ENCODE data around the gene EDC3. TPM values are rescaled to one million over a fixed set of nuclear protein-coding genes. Genes with fewer than 3 reads are reported as not detected.

Gene EDC3
- total and polyA plus RNA-seq, 2 experiments from 2014 or later: 13.8 to 26.5 TPM

DNA sequence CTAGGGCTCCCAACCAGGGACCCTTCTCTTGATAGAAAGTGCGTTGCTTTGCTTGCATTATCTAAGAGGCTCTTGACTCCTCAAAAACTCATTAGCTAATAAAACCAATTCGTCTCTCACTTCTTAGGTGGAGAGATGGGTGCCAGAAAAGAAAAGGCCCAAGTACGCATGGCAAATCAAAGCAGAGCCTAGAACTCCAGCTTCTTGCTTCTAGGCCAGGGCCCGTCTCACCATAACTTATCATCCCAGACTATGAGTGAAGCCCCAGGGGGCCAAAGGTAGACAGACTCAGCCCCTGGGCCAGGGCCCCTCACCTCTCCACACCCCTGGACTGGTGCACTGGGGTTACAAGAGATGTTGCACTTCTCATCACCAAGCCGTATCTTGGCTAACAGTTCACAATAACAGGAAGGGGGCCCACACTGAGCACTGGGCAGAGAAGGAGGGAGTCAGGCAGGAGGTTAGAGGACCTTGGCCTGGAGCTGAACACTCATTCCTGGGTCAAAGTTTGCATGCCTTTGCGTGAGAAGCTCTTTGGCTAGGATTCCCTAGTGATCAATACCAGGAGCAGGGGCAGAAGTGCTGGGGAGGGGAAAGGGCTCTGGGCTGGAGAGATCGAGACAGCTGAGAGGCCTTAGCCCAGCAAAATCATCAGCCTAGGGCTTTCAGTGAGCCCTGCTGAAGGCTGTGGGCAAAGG, 34.9 kb upstream of the EDC3 start:
- Histone ChIP-seq H4K20me1 (replicated peaks; ENCODE audit: insufficient read depth) (no peaks in the 10 kb centered on the region), H3K36me3 (ENCODE audit: insufficient read depth) (no peaks in the 10 kb centered on the region), H3F3A (replicated peaks; ENCODE audit: low read depth) (no peaks in the 10 kb centered on the region), H3K27ac (ENCODE audit: low read depth) (no peak overlapping the region), H3K9me2 (ENCODE audit: insufficient read depth) (no peaks in the 10 kb centered on the region; the same call in 1 of the 2 replicates), H3K4me2 (no peak overlapping the region), H3K4me3 (no peak overlapping the region), H2AFZ (no peak overlapping the region), H3K4me1 (ENCODE audit: insufficient read depth) (peaks cover 4% of the 10 kb centered on the region; the same call in 1 of the 2 replicates), H3K79me2 (replicated peaks; ENCODE audit: insufficient read depth) (no peaks in the 10 kb centered on the region), H3K27me3 (ENCODE audit: insufficient read depth) (peaks cover 21% of the 10 kb centered on the region)
- Mint-ChIP-seq H3K36me3 (ENCODE audit: low read depth) (peaks cover 3% of the 10 kb centered on the region; the same call in 2 of the 3 replicates), H3K27ac (no peak overlapping the region), H3K27me3 (ENCODE audit: insufficient read depth, low read depth, poor library complexity) (peaks cover 28% of the 10 kb centered on the region), H3K4me1 (no peaks in the 10 kb centered on the region; the same call in 2 of the 3 replicates), H3K4me3 (no peak overlapping the region), H3K9me3 (peaks cover 12% of the 10 kb centered on the region)
- no peak for ATAC-seq
- TF ChIP-seq, protein P1, sequence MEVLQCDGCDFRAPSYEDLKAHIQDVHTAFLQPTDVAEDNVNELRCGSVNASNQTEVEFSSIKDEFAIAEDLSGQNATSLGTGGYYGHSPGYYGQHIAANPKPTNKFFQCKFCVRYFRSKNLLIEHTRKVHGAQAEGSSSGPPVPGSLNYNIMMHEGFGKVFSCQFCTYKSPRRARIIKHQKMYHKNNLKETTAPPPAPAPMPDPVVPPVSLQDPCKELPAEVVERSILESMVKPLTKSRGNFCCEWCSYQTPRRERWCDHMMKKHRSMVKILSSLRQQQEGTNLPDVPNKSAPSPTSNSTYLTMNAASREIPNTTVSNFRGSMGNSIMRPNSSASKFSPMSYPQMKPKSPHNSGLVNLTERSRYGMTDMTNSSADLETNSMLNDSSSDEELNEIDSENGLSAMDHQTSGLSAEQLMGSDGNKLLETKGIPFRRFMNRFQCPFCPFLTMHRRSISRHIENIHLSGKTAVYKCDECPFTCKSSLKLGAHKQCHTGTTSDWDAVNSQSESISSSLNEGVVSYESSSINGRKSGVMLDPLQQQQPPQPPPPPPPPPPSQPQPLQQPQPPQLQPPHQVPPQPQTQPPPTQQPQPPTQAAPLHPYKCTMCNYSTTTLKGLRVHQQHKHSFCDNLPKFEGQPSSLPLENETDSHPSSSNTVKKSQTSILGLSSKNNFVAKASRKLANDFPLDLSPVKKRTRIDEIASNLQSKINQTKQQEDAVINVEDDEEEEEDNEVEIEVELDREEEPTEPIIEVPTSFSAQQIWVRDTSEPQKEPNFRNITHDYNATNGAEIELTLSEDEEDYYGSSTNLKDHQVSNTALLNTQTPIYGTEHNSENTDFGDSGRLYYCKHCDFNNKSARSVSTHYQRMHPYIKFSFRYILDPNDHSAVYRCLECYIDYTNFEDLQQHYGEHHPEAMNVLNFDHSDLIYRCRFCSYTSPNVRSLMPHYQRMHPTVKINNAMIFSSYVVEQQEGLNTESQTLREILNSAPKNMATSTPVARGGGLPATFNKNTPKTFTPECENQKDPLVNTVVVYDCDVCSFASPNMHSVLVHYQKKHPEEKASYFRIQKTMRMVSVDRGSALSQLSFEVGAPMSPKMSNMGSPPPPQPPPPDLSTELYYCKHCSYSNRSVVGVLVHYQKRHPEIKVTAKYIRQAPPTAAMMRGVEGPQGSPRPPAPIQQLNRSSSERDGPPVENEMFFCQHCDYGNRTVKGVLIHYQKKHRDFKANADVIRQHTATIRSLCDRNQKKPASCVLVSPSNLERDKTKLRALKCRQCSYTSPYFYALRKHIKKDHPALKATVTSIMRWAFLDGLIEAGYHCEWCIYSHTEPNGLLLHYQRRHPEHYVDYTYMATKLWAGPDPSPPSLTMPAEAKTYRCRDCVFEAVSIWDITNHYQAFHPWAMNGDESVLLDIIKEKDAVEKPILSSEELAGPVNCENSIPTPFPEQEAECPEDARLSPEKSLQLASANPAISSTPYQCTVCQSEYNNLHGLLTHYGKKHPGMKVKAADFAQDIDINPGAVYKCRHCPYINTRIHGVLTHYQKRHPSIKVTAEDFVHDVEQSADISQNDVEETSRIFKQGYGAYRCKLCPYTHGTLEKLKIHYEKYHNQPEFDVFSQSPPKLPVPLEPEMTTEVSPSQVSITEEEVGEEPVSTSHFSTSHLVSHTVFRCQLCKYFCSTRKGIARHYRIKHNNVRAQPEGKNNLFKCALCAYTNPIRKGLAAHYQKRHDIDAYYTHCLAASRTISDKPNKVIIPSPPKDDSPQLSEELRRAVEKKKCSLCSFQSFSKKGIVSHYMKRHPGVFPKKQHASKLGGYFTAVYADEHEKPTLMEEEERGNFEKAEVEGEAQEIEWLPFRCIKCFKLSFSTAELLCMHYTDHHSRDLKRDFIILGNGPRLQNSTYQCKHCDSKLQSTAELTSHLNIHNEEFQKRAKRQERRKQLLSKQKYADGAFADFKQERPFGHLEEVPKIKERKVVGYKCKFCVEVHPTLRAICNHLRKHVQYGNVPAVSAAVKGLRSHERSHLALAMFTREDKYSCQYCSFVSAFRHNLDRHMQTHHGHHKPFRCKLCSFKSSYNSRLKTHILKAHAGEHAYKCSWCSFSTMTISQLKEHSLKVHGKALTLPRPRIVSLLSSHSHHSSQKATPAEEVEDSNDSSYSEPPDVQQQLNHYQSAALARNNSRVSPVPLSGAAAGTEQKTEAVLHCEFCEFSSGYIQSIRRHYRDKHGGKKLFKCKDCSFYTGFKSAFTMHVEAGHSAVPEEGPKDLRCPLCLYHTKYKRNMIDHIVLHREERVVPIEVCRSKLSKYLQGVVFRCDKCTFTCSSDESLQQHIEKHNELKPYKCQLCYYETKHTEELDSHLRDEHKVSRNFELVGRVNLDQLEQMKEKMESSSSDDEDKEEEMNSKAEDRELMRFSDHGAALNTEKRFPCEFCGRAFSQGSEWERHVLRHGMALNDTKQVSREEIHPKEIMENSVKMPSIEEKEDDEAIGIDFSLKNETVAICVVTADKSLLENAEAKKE (CRISPR knock-in tag; IDR thresholded peaks at IDR 0.05): no peak
- TF ChIP-seq JUNB (IDR thresholded peaks at IDR 0.05; ENCODE audit: unreplicated experiment): no peak
- no peak for TF ChIP-seq POLR2AphosphoS5 (IDR thresholded peaks at IDR 0.05; ENCODE audit: low read depth)
- TF ChIP-seq ZNF114 (CRISPR knock-in tag; IDR thresholded peaks at IDR 0.05): no peak
- no peak for TF ChIP-seq STAT1 (IDR thresholded peaks at IDR 0.05; ENCODE audit: unreplicated experiment)
- TF ChIP-seq, protein P2, sequence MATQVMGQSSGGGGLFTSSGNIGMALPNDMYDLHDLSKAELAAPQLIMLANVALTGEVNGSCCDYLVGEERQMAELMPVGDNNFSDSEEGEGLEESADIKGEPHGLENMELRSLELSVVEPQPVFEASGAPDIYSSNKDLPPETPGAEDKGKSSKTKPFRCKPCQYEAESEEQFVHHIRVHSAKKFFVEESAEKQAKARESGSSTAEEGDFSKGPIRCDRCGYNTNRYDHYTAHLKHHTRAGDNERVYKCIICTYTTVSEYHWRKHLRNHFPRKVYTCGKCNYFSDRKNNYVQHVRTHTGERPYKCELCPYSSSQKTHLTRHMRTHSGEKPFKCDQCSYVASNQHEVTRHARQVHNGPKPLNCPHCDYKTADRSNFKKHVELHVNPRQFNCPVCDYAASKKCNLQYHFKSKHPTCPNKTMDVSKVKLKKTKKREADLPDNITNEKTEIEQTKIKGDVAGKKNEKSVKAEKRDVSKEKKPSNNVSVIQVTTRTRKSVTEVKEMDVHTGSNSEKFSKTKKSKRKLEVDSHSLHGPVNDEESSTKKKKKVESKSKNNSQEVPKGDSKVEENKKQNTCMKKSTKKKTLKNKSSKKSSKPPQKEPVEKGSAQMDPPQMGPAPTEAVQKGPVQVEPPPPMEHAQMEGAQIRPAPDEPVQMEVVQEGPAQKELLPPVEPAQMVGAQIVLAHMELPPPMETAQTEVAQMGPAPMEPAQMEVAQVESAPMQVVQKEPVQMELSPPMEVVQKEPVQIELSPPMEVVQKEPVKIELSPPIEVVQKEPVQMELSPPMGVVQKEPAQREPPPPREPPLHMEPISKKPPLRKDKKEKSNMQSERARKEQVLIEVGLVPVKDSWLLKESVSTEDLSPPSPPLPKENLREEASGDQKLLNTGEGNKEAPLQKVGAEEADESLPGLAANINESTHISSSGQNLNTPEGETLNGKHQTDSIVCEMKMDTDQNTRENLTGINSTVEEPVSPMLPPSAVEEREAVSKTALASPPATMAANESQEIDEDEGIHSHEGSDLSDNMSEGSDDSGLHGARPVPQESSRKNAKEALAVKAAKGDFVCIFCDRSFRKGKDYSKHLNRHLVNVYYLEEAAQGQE (IDR thresholded peaks at IDR 0.05; ENCODE audit: unreplicated experiment): no peak
- TF ChIP-seq ZNF331 (CRISPR knock-in tag; IDR thresholded peaks at IDR 0.05; ENCODE audit: low read depth): no peak
- TF ChIP-seq, protein P3, sequence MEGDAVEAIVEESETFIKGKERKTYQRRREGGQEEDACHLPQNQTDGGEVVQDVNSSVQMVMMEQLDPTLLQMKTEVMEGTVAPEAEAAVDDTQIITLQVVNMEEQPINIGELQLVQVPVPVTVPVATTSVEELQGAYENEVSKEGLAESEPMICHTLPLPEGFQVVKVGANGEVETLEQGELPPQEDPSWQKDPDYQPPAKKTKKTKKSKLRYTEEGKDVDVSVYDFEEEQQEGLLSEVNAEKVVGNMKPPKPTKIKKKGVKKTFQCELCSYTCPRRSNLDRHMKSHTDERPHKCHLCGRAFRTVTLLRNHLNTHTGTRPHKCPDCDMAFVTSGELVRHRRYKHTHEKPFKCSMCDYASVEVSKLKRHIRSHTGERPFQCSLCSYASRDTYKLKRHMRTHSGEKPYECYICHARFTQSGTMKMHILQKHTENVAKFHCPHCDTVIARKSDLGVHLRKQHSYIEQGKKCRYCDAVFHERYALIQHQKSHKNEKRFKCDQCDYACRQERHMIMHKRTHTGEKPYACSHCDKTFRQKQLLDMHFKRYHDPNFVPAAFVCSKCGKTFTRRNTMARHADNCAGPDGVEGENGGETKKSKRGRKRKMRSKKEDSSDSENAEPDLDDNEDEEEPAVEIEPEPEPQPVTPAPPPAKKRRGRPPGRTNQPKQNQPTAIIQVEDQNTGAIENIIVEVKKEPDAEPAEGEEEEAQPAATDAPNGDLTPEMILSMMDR (conservative IDR thresholded peaks at IDR 0.05; ENCODE audit: low read depth in 2 of 2): no peak
- no peak for TF ChIP-seq NANOG (IDR thresholded peaks at IDR 0.05; ENCODE audit: borderline replicate concordance)
- TF ChIP-seq CREB1 (CRISPR knock-in tag; IDR thresholded peaks at IDR 0.05; ENCODE audit: low read depth): no peak
- TF ChIP-seq EZH2 (IDR thresholded peaks at IDR 0.05; ENCODE audit: low read depth, unreplicated experiment): no peak
- TF ChIP-seq, protein P4, sequence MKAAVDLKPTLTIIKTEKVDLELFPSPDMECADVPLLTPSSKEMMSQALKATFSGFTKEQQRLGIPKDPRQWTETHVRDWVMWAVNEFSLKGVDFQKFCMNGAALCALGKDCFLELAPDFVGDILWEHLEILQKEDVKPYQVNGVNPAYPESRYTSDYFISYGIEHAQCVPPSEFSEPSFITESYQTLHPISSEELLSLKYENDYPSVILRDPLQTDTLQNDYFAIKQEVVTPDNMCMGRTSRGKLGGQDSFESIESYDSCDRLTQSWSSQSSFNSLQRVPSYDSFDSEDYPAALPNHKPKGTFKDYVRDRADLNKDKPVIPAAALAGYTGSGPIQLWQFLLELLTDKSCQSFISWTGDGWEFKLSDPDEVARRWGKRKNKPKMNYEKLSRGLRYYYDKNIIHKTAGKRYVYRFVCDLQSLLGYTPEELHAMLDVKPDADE (IDR thresholded peaks at IDR 0.05): no peak
- TF ChIP-seq EZH2phosphoT487 (IDR thresholded peaks at IDR 0.05; ENCODE audit: unreplicated experiment): no peak
- no peak for DNase-seq (ENCODE audit: low spot score)

All from GM23338 (cell line).